ENCODE measurements around the gene LRRC75A. TPM values are rescaled to one million over a fixed set of nuclear protein-coding genes. Genes with fewer than 3 reads are reported as not detected.
"Not testable (repeated sequence)": the region's sequence is repeated elsewhere in the genome, so short reads cannot be mapped to it uniquely, and the experiment has no call there.

The LRRC75A gene
- total and polyA plus RNA-seq, 8 donors: 1.1 to 306 (median 3.7) TPM

- intact Hi-C loops (cut with DNase I; ENCODE audit: low total_unique reads): no loop called here
- no peaks in the 10 kb centered on the region for H3K27me3 ChIP-seq
- H3K36me3 ChIP-seq: peaks cover 31 to 77% (median 67%) of the 10 kb centered on the region in 4 donors
- no peak for DNase-seq
- peak overlapping the region in 4 of 5 donors; percentile 14 to 93 (median 67) for H3K27ac ChIP-seq
- WGBS, 5 donors: 59 to 68% (median 66%) methylated on average over 7 of the region's 7 CpGs
- H3K4me3 ChIP-seq: peak overlapping the region in 2 of 4 donors; percentile 93 to 96
- peaks cover 38 to 72% (median 60%) of the 10 kb centered on the region in 4 donors for H3K4me1 ChIP-seq
- TF ChIP-seq POLR2AphosphoS5 (IDR thresholded peaks at IDR 0.05): peak in 1 of 3 donors; percentile 9
- TF ChIP-seq, protein P1, sequence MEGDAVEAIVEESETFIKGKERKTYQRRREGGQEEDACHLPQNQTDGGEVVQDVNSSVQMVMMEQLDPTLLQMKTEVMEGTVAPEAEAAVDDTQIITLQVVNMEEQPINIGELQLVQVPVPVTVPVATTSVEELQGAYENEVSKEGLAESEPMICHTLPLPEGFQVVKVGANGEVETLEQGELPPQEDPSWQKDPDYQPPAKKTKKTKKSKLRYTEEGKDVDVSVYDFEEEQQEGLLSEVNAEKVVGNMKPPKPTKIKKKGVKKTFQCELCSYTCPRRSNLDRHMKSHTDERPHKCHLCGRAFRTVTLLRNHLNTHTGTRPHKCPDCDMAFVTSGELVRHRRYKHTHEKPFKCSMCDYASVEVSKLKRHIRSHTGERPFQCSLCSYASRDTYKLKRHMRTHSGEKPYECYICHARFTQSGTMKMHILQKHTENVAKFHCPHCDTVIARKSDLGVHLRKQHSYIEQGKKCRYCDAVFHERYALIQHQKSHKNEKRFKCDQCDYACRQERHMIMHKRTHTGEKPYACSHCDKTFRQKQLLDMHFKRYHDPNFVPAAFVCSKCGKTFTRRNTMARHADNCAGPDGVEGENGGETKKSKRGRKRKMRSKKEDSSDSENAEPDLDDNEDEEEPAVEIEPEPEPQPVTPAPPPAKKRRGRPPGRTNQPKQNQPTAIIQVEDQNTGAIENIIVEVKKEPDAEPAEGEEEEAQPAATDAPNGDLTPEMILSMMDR (IDR thresholded peaks at IDR 0.05): no peak
- no peak for TF ChIP-seq EP300 (IDR thresholded peaks at IDR 0.05)
- H3K9me3 ChIP-seq: no peaks in the 10 kb centered on the region
Measured at GRCh38 chr17:16442594-16443510, 49.1 kb downstream of the LRRC75A start.

DNA sequence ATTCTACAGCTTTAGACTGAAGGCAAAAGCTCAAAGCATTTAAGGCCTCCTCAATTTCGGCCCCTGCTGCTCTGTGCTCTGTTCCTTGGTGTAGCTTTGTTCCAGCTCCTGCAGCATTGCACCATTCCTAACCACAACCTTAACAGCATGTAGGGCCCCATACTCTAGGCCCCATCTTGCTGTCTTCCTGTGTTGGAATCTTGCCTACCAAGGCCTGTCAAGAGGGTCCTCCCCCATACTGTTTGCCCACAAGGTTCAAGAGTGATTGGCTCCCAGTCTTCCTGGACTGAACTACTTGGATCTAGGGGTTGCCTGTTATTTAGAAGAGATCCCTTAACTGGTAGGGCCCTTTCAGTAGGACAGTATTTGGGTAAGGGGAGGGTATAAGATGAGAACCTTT is 49.9 kb downstream of the LRRC75A start:
- 75 to 87% (median 80%) methylated on average over 1 of the region's 1 CpG for WGBS, 5 donors
- DNase-seq: no peak
- TF ChIP-seq EP300 (IDR thresholded peaks at IDR 0.05) (no peak), POLR2A (IDR thresholded peaks at IDR 0.05) (no peak), POLR2AphosphoS5 (IDR thresholded peaks at IDR 0.05) (no peak)
- TF ChIP-seq, protein P1 (IDR thresholded peaks at IDR 0.05): no peak
- intact Hi-C loops (cut with DNase I; ENCODE audit: low total_unique reads): no loop called here
- no peaks in the 10 kb centered on the region for H3K9me3 ChIP-seq
- H3K4me3 ChIP-seq: peak overlapping the region in 2 of 4 donors; percentile 93 to 96
- peaks cover 38 to 73% (median 61%) of the 10 kb centered on the region in 4 donors for H3K4me1 ChIP-seq
- peaks cover 28 to 70% (median 60%) of the 10 kb centered on the region in 4 donors for H3K36me3 ChIP-seq
- peak overlapping the region in 3 of 5 donors; percentile 42 to 93 (median 92) for H3K27ac ChIP-seq
- H3K27me3 ChIP-seq: no peaks in the 10 kb centered on the region

DNA sequence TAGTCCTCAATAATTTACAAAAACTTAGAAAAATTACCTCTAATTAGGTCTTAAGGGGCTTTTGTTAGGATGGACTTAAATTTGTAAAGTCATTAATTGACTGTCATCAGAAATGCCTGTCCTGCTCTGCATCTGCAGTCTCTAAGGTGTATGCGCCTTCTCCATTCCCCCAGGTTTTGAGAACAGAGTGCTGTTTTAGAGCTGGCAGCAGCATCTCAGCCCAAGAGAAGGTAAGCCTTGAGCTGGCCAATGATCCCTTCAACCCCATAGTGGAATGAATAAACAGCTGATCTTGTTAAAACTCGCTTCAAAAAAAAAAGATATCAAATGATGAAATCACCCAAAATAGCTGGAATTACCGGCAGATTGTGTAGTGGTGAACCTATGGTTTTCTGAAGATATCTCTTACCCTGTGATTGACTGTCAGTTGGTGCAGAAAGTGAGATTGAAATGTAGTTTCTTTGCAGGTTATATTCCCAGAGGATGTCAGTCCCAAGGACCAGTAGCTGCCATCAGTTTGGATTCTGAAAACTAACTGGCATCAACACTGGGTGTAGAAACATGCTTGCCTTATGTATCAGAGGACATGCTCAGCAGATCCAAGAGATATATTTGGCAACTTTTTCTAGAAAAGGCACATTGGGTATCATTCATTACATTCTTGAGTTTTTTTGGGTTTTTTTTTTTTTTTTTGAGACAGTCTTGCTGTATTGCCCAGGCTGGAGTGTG is 50.9 kb downstream of the LRRC75A start:
- TF ChIP-seq POLR2AphosphoS5 (IDR thresholded peaks at IDR 0.05): no peak
- TF ChIP-seq, protein P1 (IDR thresholded peaks at IDR 0.05): no peak
- no peak for TF ChIP-seq EP300 (IDR thresholded peaks at IDR 0.05)
- TF ChIP-seq POLR2A (IDR thresholded peaks at IDR 0.05): no peak
- peaks cover 28 to 59% (median 49%) of the 10 kb centered on the region in 4 donors for H3K36me3 ChIP-seq
- WGBS, 5 donors: 51 to 59% (median 57%) methylated on average over 3 of the region's 3 CpGs
- DNase-seq: no peak
- peak overlapping the region in 3 of 4 donors; percentile 93 to 99 (median 96) for H3K4me3 ChIP-seq
- no peaks in the 10 kb centered on the region for H3K27me3 ChIP-seq
- peak overlapping the region in 3 of 5 donors; percentile 92 to 94 (median 93) for H3K27ac ChIP-seq
- H3K9me3 ChIP-seq: no peaks in the 10 kb centered on the region
- intact Hi-C loops (cut with DNase I; ENCODE audit: low total_unique reads): no loop called here
- peaks cover 38 to 71% (median 61%) of the 10 kb centered on the region in 4 donors for H3K4me1 ChIP-seq

- DNase-seq; intact Hi-C loops (cut with DNase I; ENCODE audit: low total_unique reads); H3K27me3 ChIP-seq; H3K9me3 ChIP-seq: not testable (repeated sequence)
- H3K36me3 ChIP-seq: peaks cover 28 to 52% (median 43%) of the 10 kb centered on the region in 4 donors
- H3K27ac ChIP-seq: peak overlapping the region; percentile 8 to 94 (median 92)
- H3K4me1 ChIP-seq: peaks cover 35 to 64% (median 58%) of the 10 kb centered on the region in 4 donors
- 30 to 51% (median 37%) methylated on average over 5 of the region's 5 CpGs for WGBS, 5 donors
- peak overlapping the region; percentile 78 to 99 (median 94) for H3K4me3 ChIP-seq
Measured at GRCh38 chr17:16440354-16440753, 51.6 kb downstream of the LRRC75A start.

Measured in stomach (tissue), 9 donors.